A549 treated with Mapracorat at 1 μM for 4 hours (cell line): Measurements from ENCODE around the gene CETP. TPM values are rescaled to one million over a fixed set of nuclear protein-coding genes. Genes with fewer than 3 reads are reported as not detected.

Experiments
- total RNA-seq: library from RNA; stranded (reverse); fragments of 200-300 nt; extraction: Qiagen RNA extraction; gene quantifications from 5 replicates; pipeline ENCODE4 v1.2.3, GENCODE V29; 2022

The CETP gene
- not detected in 5 replicates for total RNA-seq

GRCh38 chr16:56961851-56962281 lies at the start of gene CETP:
Gene CETP (plus strand): TSS chr16:56961950. CDS start chr16:56961980, 30 bp downstream.

GRCh38 chr16:56931892-56932720 lies 29.6 kb upstream of the CETP start, which contains the start of gene HERPUD1:
Gene HERPUD1 (plus strand): TSS chr16:56932142. CDS start chr16:56932245, 103 bp downstream.

GRCh38 chr16:56988948-56989945 lies 27.5 kb downstream of the CETP start, which contains the start of gene NLRC5:
Gene NLRC5 (plus strand): TSS chr16:56989557. CDS start chr16:57020713, 31,156 bp downstream.

Other genes with a start within 250 kb of the CETP start
- 87.9 to 108 TPM (median 101 TPM) in 5 replicates for gene NUP93, start 231.8 kb upstream of the CETP start, total RNA-seq
- not detected in 5 replicates for gene SLC12A3, start 96.7 kb upstream of the CETP start, total RNA-seq
- gene HERPUD1, start 29.8 kb upstream of the CETP start, total RNA-seq: 85.7 to 95.2 TPM (median 87.1 TPM) in 5 replicates
- 2.8 to 4.4 TPM (median 3.7 TPM) in 5 replicates for gene NLRC5, start 27.6 kb downstream of the CETP start, total RNA-seq
- 41.8 to 49.2 TPM (median 43.7 TPM) in 5 replicates for gene CPNE2, start 130.6 kb downstream of the CETP start, total RNA-seq
- 79.2 to 113 TPM (median 88.8 TPM) in 5 replicates for gene PSME3IP1, start 224.1 kb downstream of the CETP start, total RNA-seq
- 27.7 to 36.2 TPM (median 34.9 TPM) in 5 replicates for gene RSPRY1, start 224.4 kb downstream of the CETP start, total RNA-seq